Measurements from ENCODE around the gene HSPA14. TPM values are rescaled to one million over a fixed set of nuclear protein-coding genes. Genes with fewer than 3 reads are reported as not detected.
"Not testable (repeated sequence)": the region's sequence is repeated elsewhere in the genome, so short reads cannot be mapped to it uniquely, and the experiment has no call there.

HSPA14 gene
- total RNA-seq, 1 experiment from 2014 or later, result 30.5 TPM

DNA sequence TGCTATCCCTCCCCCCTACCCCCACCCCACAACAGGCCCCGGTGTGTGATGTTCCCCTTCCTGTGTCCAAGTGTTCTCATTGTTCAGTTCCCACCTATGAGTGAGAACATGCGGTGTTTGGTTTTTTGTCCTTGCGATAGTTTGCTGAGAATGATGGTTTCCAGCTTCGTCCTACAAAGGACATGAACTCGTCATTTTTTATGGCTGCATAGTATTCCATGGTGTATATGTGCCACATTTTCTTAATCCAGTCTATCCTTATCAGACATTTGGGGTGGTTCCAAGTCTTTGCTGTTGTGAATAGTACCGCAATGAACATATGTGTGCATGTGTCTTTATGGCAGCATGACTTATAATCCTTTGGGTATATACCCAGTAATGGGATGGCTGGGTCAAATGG lies 26.4 kb downstream of the HSPA14 start:
- H3K36me3 ChIP-seq, result peaks cover 45% of the 10 kb centered on the region
- not testable (repeated sequence) for H3K27me3 ChIP-seq, DNase-seq, H3K9me3 ChIP-seq, H3K4me3 ChIP-seq

DNA sequence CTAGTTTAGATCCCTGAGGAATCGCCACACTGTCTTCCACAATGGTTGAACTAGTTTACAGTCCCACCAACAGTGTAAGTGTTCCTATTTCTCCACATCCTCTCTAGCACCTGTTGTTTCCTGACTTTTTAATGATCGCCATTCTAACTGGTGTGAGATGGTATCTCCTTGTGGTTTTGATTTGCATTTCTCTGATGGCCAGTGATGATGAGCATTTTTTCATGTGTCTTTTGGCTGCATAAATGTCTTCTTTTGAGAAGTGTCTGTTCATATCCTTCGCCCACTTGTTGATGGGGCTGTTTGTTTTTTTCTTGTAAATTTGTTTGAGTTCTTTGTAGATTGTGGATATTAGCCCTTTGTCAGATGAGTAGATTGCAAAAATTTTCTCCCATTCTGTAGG lies 26.8 kb downstream of the HSPA14 start:
- not testable (repeated sequence) for H3K9me3 ChIP-seq, H3K27me3 ChIP-seq, DNase-seq, H3K4me3 ChIP-seq
- peaks cover 48% of the 10 kb centered on the region for H3K36me3 ChIP-seq

DNA sequence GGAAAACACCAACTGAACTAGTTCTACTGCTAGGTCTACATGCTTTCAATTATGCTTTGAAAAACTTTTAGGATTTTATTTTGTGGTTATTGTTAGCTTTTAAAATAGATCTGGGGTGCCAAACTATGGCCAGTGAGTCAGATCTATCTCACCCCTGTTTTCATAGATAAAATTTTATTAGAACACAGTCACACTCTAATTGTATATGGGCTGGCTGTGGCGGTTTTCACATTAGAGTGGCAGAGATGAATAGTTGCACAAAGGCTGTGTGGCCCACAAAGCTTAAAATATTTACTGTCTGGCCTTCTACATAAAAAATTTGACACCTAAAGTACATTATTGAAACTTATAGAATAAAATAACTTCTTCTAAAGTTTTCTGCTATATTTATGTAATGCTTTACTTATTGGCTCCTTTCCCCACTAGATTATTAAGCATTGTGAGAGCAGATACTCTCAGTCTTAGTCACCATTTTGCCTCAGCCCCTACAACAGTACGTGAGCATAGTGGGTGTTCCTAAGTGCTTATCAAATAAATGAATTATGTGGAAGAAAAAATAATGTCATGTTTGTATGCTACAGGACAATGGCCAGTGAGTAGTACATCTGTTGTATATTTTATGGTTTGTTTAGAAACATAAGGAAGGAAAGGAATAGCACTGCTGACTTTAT lies 35.1 kb downstream of the HSPA14 start:
- Histone ChIP-seq H3K4me3 (no peak overlapping the region), H3K27me3 (no peaks in the 10 kb centered on the region), H3K9me3 (no peaks in the 10 kb centered on the region), H3K36me3 (peaks cover 38% of the 10 kb centered on the region)
- peak; percentile 63 for DNase-seq

DNA sequence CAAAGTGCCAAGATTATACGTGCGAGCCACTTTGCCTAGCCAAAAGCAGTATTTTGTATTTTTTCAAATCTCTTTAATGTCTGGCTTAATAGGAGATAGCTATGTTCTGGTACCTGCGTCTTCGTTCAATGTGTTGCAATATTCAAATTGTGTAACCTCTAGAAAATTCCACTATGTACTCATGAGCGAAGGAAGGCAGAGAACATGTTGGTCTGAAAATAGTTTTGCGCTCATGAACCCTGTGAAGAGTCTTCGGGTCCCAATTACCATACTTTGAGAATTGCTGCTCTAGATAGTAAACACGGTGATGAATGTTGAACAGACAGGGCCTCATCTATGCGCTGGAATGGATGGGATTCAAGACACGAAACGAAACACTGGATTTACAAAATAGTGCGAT lies 37.8 kb downstream of the HSPA14 start:
- H3K27me3 ChIP-seq, result no peaks in the 10 kb centered on the region
- H3K9me3 ChIP-seq, result no peaks in the 10 kb centered on the region

DNA sequence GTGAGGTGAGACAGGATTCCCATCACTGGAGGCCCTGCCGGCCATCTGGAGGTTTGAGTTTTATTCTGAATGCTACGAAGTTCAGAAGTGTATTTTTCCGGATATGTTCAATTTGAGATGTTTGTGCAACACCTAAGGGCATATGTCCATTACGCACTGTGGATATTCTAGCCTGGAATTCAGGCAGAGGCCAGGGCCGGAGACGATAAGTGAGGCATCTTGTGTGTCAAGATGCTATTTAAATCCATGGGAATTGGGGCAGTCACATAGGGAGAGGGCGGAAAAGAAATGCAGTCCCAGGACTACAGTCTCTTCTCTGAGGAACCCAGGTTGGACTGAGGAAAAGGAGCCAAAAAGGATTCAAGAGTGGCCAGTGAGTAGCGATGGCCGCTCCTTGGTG lies 38.7 kb downstream of the HSPA14 start:
- peaks cover 21% of the 10 kb centered on the region for H3K36me3 ChIP-seq
- H3K9me3 ChIP-seq, result no peaks in the 10 kb centered on the region
- no peak overlapping the region for H3K4me3 ChIP-seq

More for the DNA sequence above, 37.8 kb downstream of the HSPA14 start:
- Histone ChIP-seq H3K4me3 (no peak overlapping the region), H3K36me3 (peaks cover 23% of the 10 kb centered on the region)
- no peak for DNase-seq

DNA sequence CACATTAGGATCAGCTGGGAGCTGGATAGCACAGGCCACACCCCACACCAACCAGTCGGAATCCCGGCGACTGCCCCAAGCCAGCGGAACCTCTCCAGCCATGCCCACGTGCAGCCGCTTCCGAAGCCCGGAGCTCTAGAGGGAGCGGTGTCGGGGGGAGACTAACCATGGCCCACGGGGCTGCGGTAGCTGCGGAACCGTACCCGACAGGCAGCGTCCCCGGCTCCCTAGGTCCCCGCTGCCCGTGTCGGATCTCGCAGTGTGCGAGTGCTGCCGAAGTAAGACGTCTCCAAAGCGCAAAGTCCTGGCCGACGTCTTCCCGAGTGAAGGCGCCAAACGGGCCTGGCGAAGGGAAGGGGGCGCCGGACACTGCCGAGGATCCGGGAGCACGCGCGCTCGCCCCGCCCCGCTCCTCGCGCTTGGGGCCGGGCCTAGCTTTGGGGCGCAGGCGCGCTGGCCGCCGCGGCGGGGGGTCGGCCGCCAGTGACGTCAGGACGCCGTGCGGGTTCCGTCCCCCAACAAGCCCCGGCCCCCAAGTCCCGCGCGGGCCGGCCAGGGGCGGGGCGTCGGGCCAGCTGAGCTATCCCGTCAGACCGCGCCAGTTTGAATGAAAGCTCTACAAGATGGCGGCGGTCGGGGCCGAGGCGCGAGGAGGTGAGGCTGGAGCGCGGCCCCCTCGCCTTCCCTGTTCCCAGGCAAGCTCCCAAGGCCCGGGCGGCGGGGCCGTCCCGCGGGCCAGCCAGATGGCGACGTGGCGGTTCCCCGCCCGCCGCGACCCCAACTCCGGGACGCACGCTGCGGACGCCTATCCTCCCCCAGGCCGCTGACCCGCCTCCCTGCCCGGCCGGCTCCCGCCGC lies 40.4 kb downstream of the HSPA14 start, which contains the start of gene SUV39H2:
Gene SUV39H2 (plus strand): TSS at position 601 of the 858 bp plus-strand sequence. CDS start 23 bp downstream, at position 624.
- Histone ChIP-seq H3K9me3 (no peaks in the 10 kb centered on the region), H3K36me3 (peaks cover 26% of the 10 kb centered on the region), H3K27me3 (no peaks in the 10 kb centered on the region), H3K4me3 (peak within 1 kb of the TSS; percentile 78)
- peak; percentile 95 for DNase-seq

More for the DNA sequence above, 38.7 kb downstream of the HSPA14 start:
- H3K27me3 ChIP-seq, result no peaks in the 10 kb centered on the region
- DNase-seq, result no peak

DNA sequence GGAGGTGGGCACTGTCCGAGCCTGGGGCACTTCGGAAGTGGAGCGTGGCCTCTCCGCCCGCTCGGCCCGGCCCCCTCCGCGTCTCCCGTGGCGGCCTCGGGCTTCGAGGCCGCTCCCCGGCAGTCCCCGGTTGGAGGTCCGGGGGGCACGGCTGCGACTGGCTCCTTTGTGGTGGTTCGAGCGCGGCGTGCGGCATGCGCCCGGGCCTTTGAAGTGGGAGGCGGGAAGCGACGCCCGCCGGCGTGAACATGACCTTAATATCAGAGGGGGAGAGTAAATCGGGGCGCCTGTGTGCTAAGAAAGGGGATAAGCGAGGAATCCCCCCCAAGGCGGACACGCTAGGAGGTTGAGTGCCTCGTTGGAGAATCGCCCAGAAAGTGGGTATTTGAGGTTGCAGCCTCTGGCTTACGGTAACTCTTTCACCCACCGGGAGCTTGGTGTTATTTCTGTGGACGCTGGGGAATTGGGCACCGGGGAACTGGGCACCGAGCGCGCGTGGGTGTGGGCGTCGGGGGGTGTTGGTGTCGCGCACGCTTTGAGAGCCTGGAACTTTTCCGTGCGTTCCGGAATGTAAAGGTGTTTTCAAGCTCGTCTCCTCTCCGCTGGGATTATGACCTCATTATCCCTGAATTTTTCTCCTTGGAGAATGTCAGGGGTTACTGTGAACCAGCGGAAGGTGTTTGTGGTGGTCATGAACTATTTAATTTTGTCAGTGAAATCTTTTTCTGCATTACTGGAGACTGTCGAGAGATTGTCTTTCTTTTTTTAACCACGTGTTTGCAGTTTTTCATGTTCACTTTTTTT lies 41.2 kb downstream of the HSPA14 start:
- DNase-seq, result peak; percentile 39
- H3K4me3 ChIP-seq, result peak overlapping the region; percentile 78
- no peaks in the 10 kb centered on the region for H3K27me3 ChIP-seq
- no peaks in the 10 kb centered on the region for H3K9me3 ChIP-seq
- H3K36me3 ChIP-seq, result peaks cover 33% of the 10 kb centered on the region

DNA sequence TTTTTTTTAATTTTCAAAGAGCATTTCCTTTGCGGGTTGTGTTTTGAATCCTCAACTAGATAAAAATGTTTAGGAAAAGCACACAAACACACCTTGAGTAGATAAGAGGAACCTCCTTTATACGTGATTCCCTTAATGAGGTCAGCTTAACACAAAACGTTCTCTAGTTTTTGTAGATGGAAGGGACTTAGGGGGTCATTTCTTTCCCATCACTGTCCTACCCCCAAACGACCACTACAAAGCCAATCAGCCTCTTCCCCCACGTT lies 41.8 kb downstream of the HSPA14 start:
- no peaks in the 10 kb centered on the region for H3K9me3 ChIP-seq
- no peaks in the 10 kb centered on the region for H3K27me3 ChIP-seq
- peak overlapping the region; percentile 78 for H3K4me3 ChIP-seq
- peaks cover 38% of the 10 kb centered on the region for H3K36me3 ChIP-seq
- DNase-seq, result no peak

DNA sequence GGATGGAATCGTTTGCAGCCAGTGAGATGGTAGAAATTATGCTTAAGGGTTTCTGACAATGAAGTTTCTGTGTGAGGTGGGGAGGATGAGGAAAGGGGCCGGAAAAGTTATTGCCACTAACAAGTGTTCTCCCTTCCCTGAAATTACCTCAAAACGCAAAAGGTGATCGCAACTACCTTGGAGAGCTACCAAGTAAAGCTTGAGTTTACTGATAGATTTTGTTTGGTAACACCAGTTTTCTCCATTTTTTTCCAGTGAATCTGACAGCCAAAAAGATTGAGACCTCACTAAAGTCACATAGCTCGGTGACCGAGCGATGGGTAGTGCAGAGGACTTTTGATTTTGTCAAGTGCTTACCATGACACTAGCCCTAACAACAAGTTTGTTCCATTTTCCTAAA lies 42.1 kb downstream of the HSPA14 start:
- H3K36me3 ChIP-seq, result peaks cover 41% of the 10 kb centered on the region
- no peaks in the 10 kb centered on the region for H3K9me3 ChIP-seq
- no peaks in the 10 kb centered on the region for H3K27me3 ChIP-seq
- peak overlapping the region; percentile 78 for H3K4me3 ChIP-seq
- no peak for DNase-seq

DNA sequence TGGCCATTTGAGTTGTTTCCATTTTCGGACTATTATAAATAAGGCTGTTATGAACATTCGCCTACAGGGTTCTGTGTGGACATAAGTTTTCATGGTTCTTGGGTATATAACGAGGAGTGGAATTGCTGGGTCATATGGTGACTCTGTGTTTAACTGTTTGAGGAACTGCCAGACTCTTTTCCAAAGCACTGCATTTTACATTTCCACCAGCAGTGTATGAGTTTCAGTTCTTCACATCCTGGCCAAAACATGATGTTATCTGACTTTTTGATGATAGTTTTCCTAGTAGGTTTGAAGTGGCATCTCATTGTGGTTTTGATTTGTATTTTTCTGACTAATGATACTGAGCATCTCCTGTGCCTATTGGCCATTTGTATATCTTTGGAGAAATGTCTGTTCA lies 46.0 kb downstream of the HSPA14 start:
- H3K9me3 ChIP-seq, result no peaks in the 10 kb centered on the region
- no peaks in the 10 kb centered on the region for H3K27me3 ChIP-seq
- no peak for DNase-seq
- H3K36me3 ChIP-seq, result peaks cover 58% of the 10 kb centered on the region
- H3K4me3 ChIP-seq, result no peak overlapping the region

DNA sequence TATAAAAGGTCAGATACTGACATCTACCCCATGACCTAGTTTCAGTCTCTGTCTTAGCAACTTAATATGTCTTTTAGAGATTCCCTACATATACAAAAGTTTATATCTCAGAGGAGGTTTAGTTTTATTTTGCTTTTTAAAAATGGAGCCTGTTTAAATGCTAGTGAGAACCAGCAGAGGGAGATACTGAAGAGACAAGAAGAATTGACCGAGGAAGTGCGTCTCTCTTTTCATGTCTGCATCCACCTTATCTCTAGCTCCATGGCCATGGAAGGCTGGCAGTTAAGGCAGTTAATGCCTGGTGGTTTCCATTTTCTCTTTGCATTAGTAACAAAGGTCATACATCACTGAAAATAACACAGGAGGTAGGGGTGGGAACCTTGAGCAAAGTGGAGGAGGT lies 51.2 kb downstream of the HSPA14 start:
- Histone ChIP-seq H3K36me3 (peaks cover 45% of the 10 kb centered on the region), H3K27me3 (no peaks in the 10 kb centered on the region), H3K9me3 (no peaks in the 10 kb centered on the region), H3K4me3 (no peak overlapping the region)
- DNase-seq, result no peak

DNA sequence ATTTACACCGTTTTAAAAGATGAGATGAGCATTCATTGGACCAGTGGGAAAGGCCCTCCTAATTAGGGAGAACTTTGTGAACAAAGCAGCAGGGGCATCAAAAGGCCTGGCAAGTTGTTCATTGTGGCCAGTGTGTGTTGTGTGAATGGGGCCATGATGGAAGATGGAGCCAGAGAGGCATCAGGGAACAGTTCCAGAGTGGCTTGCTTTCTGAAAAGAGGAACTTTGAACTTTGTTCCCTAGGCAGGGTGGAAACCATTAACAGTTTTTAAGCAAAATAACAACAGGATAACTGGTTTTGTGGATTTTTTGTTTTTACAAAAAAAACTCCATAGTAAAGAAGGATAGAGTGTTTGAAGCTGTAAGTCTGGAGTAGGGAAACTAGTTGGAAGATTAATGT lies 53.0 kb downstream of the HSPA14 start:
- no peak for DNase-seq
- H3K9me3 ChIP-seq, result no peaks in the 10 kb centered on the region
- peaks cover 35% of the 10 kb centered on the region for H3K36me3 ChIP-seq
- H3K4me3 ChIP-seq, result no peak overlapping the region
- no peaks in the 10 kb centered on the region for H3K27me3 ChIP-seq

DNA sequence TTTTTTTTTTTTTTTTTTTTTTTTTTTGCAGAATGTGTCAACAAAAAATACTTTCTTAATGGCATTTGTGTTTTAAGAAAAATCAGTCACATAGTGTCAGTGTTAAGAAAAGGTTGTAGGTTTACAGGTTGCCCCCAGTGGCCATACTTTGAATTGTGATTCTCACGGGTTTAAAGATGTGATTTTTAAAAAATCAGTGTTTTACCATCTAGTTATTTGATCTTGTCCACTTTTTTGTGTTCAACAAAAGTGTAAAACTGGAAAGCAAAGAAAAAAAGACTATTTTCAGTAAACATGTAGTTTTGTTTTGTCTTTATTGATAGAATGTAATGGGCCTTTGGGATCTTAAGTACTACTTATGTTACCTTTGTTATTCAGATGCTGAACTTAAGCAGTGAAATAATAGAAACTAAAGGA lies 66.2 kb downstream of the HSPA14 start:
- Histone ChIP-seq H3K36me3 (peaks cover 92% of the 10 kb centered on the region), H3K27me3 (no peaks in the 10 kb centered on the region), H3K9me3 (peaks cover 30% of the 10 kb centered on the region), H3K4me3 (no peak overlapping the region)
- no peak for DNase-seq

DNA sequence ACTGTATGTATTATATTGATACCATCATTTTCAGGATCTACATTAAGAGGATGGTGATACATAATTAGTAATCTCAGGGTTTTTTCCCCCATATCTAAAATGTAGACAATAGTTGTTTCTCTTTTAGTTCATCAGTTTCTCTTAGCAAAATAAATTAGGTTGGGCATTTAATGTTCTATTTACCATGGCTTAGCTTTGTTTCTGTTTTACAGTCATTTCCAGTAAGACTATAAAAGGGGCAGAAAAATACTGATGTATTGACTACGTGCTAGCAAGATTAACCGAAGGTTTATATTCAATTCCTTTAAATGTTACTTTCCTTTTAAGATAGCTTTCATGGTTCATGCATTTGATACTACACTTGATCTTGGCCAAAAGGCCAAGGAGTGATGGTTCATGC lies 66.8 kb downstream of the HSPA14 start:
- Histone ChIP-seq H3K36me3 (peaks cover 92% of the 10 kb centered on the region), H3K4me3 (no peak overlapping the region), H3K9me3 (peaks cover 30% of the 10 kb centered on the region), H3K27me3 (no peaks in the 10 kb centered on the region)
- DNase-seq, result no peak

DNA sequence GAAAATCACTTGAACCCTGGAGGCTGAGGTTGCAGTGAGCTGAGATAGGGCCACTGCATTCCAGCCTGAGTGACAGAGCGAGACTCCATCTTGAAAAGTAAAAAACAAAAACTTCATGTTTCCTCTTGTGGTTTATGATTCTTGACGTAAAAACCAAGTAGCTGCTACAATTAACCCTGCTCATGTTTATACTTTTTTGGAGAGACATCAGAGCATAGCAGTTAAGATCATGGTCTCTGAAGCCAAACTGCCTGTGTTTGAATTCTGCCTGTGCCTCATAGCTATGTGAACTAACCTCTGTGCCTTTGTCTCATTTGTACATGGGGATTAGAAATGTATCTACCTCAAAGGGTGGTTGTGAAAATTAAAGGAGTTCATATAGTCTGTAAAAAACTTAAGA lies 67.8 kb downstream of the HSPA14 start:
- Histone ChIP-seq H3K27me3 (no peaks in the 10 kb centered on the region), H3K4me3 (no peak overlapping the region), H3K9me3 (peaks cover 30% of the 10 kb centered on the region), H3K36me3 (peaks cover 92% of the 10 kb centered on the region)
- DNase-seq, result no peak

DNA sequence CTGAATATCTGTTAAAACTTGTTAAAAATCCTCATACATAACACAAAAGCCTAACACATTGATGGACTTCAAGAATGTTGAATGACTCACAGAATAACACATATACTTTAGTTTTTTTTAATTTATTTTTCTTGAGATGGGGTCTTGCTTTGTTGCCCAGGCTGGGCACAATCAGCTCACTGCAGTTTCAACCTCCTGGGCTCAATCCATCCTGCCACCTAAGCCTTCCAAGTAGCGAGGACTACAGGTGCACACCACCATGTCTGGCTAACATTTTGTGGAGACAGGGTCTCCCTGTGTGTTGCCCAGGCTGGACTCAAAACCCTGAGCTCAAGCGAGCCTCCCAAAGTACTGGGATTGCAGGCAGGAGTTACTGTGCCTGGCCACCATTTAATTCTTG lies 68.7 kb downstream of the HSPA14 start:
- Histone ChIP-seq H3K36me3 (peaks cover 96% of the 10 kb centered on the region), H3K27me3 (no peaks in the 10 kb centered on the region)
- DNase-seq, result no peak

DNA sequence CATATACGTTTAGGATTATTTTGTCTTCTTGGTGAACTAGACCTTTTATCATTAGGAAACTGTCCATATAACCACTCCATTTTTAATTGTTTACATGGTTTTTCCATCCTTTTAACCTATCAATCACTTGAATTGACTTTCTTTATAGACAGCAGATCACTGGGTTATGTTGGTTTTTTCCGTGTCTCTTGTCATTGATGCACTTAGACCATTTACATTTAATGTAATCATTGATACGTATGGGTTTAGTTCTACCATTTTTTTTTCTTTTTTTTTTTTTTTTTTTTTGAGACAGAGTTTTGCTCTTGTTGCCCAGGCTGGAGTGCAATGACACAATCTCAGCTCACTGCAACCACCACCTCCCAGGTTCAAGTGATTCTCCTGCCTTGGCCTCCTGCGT lies 69.5 kb downstream of the HSPA14 start:
- DNase-seq, H3K27me3 ChIP-seq, H3K4me3 ChIP-seq: not testable (repeated sequence)
- Histone ChIP-seq H3K9me3 (peaks cover 38% of the 10 kb centered on the region), H3K36me3 (peaks cover 96% of the 10 kb centered on the region)

More for the DNA sequence above, 68.7 kb downstream of the HSPA14 start:
- peaks cover 36% of the 10 kb centered on the region for H3K9me3 ChIP-seq
- no peak overlapping the region for H3K4me3 ChIP-seq
